ENCODE data around the gene PDE4DIP.
"Not testable (repeated sequence)": the region's sequence is repeated elsewhere in the genome, so short reads cannot be mapped to it uniquely, and the experiment has no call there.

Gene PDE4DIP

DNA sequence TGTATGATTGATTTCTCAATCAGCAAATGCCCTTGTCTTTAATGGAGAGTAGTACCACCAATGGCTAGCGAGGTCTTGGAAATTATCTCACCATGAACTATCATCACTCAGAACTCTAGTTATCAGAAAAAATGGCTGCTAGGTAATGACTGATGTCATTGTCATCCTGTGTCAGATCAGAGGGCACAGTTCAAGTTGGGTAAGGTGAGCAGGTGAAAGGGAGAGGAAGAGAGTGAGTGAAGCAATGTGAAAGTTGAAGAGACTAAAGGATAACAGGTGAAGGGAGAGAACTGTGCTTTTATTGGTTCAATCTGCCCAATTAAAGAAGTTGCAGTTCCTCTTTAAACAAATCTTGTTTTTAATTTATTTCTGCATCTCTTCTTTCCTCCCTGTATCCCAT lies 76.8 kb downstream of the PDE4DIP start:
- not testable (repeated sequence) for DNase-seq (ENCODE audit: low read depth)

DNA sequence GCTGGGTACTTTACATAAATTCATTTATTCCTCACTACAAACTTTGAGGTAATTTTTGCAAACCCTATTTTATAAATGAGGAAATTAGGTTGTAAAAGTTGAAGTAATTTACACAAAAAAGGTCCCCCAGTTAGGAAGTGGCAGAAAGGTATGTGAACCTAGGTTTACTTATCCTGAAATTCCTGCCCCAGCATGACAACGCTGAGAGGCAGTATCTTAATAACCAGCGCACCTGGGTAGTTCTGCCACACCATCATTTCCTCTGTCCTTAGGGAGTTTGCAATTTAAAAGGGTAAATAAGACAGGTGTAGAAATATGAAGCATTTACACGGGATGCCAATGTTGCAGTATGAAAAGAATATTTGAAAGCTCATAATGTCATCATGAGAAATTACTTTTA lies 79.6 kb downstream of the PDE4DIP start:
- not testable (repeated sequence) for DNase-seq (ENCODE audit: low read depth)

DNA sequence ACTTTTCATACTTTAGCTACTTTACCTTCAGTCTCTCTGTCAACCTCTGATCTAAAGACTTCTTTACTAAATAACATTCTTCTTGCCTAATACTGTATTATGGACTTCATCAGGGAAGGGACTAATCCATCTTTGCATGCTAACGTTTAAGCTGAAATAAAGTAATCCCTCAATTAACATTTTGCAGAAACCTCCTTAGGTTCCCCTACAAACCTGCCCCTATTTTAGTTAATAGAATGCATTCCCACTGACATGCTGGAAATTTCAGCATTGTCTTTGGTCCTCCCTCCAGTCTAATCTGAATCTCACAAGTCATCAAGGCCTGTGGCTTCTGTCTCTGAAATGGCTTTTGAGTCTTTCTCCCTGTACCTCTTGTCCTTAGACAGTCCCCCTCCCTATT lies 83.4 kb downstream of the PDE4DIP start:
- DNase-seq (ENCODE audit: low read depth), result not testable (repeated sequence)

DNA sequence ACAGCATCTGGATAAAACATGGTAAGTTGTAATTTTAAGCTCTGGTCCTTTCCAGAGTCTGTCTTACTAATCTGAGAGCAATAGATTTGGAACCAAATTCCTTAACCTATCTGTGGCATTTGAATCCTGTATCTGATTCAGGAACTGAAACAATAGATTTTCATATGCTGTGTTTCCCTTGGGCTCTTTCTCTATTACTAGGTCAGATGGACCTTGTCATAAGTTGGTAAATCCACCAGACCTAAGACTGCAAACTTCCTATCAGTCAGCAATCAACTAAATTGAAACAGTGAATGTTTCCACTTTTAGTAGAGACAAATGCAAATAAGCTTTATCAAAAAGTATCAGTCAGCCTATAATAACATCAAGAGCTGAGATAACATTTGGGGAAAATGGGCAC lies 85.0 kb downstream of the PDE4DIP start:
- not testable (repeated sequence) for DNase-seq (ENCODE audit: low read depth)

DNA sequence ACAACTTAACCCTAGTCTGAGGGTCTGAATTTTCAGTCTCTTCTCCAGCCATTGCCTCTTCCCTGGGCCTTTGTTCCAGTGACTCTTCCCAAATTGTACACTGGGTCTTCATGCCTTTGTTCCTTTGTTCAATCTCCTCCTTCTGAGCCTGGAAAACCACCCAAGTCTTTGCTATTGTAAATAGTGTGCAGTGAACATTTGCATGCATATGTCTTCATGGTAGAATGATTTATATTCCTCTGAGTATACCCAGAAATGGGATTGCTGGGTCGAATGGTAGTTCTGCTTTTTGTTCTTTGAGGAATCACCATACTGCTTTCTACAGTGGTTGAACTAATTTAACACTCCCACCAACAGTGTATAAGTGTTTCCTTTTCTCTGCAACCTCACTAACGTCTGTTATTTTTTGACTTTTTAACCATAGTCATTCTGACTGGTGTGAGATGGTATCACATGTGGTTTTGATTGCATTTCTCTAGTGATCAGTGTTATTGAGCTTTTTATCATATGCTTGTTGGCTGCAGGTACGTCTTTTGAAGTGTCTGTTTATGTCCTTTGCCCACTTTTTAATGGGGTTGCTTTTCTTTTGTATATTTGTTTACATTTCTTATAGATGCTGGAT lies 91.3 kb downstream of the PDE4DIP start:
- not testable (repeated sequence) for DNase-seq (ENCODE audit: low read depth)

DNA sequence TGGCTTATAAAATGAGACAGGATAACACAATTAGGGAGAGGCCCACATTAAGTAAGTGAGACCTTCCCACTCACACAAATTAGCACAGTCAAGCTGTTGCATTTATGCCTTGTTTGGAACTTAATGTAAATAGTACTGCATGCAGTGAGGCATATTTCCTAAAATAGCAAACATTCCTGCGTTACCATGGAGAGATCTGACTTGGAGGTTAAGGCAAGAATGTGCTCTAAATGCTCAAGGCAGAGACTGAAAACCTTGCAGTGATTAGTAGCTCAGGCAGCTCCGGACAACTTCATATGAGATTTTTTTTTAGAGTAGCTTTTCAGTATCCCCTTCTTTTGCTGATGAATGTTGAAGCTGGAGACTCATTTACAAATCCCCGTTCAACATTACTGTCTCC lies 98.7 kb downstream of the PDE4DIP start:
- not testable (repeated sequence) for DNase-seq (ENCODE audit: low read depth)

DNA sequence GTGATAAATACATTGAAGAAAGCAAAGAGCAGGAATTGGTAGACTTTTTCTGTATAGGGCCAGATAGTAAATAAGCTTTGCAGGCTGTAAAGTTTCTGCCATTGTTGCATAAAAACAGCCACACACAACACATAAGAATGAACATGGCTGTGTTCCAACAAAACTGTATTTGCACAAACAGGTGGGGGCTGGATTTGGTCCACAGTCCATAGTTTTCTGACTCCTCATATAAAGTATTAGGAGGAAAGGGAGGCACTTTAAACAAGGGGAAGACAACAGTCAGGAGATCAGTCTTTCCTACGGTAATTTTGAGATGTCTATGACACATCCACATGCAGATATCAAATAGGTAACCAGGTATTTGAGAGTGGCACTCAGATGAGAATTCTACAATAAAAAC lies 100.9 kb downstream of the PDE4DIP start:
- not testable (repeated sequence) for DNase-seq (ENCODE audit: low read depth)

DNA sequence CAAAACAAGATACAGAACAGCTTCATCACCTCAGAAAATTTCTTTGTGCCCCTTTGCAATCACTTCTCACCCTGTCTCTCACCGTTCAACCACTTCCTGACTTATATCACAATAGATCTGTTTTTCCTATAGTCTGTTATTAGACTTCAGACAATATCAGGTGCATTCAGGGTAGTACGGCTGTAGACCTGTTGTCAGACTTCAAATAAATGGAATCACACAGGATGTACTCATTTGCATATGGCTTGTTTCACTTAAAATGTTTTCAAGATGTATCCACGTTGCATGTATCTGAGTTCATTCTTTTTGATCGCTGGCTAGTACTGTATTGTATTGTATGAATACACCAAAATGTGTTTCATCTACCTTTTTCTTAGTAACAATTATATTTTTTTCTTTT lies 104.5 kb downstream of the PDE4DIP start:
- not testable (repeated sequence) for DNase-seq (ENCODE audit: low read depth)

DNA sequence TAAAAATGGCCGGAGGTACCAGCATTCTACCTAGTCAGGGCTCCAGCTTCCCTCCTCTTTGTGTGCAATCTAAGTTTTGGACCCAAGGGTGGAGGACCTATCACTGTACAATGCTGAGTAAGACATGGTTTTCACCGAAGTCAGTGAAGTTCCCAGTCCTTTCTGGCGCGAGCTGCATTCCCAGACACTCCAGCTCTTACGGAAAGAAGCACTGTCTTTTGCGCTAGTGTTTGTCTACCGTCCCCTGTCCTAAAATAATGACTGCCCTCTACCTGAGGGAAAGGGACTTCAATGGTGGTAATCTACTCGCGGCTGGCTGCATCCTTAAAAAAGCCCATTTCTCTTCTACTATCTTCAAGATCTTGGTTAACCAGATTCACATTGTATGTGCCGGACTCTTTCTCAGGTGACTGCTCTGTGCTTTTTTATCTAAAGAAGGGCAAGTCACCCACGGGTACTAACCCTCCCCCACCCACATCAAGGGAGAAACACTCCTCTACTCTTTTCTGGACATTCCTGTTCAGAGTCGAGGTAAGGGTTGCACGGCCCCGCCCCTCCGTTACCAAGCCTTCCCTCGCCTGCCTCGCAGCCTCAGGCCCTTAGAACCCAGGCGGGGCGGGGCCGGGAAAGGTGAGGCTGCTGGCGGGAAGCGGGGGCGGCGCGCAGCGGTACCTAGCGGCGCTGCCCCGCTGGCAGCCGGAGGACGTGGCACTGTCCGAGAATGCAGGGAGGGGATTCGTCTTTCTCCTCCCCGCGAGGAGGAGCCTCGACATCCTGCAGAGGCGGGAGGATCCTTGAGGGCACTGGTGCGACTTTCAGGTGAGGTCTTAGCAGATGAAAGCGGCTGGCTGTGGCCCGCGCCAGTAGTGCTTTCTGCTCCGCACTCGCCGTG lies 107.4 kb downstream of the PDE4DIP start:
- peak; percentile 88 for DNase-seq (ENCODE audit: low read depth)

DNA sequence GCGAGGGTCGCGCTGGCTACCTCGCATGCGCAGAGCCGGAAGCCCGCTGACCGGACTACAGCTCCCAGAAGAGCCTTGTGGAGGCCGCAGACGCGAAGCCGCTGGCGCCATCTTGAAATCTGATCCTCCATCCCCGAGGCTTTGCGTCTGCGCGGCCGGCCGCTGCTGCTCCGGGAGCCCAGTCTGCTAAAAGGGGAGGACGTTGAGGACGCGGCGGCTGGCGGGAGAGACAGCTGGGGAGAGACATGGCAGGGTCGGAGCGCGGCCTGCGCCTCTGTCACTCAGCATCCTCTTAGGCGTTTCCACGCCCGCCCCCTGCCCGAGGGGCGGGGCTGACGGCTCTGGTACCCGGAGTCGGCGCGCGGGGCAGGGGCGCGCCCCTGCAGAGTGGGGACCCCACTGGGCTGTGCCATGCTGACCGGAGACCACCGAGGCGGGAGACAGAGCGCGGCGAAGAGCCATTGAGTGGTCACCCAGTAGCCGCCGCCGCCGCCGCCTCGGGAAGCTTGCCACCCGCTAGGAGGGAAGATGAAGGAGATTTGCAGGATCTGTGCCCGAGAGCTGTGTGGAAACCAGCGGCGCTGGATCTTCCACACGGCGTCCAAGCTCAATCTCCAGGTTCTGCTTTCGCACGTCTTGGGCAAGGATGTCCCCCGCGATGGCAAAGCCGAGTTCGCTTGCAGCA lies 108.2 kb downstream of the PDE4DIP start:
- not testable (repeated sequence) for DNase-seq (ENCODE audit: low read depth)

DNA sequence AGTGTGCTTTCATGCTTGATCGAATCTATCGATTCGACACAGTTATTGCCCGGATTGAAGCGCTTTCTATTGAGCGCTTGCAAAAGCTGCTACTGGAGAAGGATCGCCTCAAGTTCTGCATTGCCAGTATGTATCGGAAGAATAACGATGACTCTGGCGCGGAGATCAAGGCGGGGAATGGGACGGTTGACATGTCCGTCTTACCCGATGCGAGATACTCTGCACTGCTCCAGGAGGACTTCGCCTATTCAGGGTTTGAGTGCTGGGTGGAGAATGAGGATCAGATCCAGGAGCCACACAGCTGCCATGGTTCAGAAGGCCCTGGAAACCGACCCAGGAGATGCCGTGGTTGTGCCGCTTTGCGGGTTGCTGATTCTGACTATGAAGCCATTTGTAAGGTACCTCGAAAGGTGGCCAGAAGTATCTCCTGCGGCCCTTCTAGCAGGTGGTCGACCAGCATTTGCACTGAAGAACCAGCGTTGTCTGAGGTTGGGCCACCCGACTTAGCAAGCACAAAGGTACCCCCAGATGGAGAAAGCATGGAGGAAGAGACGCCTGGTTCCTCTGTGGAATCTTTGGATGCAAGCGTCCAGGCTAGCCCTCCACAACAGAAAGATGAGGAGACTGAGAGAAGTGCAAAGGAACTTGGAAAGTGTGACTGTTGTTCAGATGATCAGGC lies 108.8 kb downstream of the PDE4DIP start:
- DNase-seq (ENCODE audit: low read depth), result peak; percentile 49

DNA sequence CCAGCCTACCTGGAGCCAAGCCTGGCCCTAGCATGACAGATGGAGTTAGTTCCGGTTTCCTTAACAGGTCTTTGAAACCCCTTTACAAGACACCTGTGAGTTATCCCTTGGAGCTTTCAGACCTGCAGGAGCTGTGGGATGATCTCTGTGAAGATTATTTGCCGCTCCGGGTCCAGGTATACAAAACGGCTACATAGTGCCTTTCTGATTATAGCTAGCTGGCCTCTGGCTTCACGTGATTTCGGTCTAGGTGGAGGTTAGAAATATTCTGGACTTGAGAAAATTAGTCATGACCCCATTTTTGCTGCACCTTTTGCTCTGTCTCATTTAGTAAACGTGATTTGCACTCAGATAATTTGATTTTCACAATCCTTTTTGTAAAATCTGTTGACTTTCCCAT lies 109.5 kb downstream of the PDE4DIP start:
- DNase-seq (ENCODE audit: low read depth), result not testable (repeated sequence)

DNA sequence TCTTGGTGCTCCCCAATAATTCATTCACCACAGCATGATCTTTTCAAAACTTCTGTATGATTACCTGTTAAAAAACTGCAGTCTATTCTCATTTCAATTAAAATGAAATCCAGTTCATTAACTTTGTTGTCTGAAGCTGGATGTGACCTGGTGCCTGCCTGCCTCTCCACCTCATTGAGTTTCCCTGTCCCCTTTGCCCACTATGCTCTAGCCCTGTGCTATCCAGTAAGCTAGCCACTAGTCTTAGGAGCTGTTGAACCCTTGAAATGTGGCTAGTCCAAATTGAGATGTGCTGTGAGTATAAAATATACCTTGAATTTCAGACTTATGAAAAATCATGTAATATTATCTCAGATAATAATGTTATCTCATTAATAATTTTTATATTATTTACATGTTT lies 114.1 kb downstream of the PDE4DIP start:
- DNase-seq (ENCODE audit: low read depth), result not testable (repeated sequence)

DNA sequence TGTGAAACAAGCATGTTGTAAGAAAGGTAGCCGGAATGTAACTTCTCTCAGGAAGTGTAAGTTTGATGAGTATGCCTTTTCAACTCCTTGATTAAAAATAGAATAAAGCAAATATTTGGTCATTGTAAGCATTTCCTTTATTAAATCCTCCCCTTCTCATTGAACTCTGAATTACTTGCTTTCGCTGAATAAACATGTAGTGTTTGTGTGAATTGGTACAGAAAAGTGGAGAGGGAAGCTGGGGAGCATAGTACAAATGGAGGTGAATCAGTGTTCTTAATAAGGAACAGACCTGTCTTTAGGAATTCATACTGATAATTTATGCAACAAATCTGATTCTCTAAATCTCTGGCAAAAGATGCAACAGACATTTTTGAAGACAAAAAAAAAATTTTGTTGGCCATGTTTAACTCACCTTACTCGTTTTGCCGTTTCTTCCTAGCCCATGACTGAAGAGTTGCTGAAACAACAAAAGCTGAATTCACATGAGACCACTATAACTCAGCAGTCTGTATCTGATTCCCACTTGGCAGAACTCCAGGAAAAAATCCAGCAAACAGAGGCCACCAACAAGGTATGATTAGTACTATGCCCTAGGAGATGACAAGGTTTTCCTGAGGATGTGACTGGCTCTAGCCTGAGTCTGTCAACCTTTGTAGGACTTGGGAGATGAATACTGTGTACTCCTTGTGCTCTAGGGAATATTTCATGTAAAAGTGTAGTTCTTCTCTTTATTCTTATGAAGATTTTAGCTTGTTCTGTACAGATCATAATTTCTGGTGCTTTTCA lies 116.2 kb downstream of the PDE4DIP start:
- not testable (repeated sequence) for DNase-seq (ENCODE audit: low read depth)

DNA sequence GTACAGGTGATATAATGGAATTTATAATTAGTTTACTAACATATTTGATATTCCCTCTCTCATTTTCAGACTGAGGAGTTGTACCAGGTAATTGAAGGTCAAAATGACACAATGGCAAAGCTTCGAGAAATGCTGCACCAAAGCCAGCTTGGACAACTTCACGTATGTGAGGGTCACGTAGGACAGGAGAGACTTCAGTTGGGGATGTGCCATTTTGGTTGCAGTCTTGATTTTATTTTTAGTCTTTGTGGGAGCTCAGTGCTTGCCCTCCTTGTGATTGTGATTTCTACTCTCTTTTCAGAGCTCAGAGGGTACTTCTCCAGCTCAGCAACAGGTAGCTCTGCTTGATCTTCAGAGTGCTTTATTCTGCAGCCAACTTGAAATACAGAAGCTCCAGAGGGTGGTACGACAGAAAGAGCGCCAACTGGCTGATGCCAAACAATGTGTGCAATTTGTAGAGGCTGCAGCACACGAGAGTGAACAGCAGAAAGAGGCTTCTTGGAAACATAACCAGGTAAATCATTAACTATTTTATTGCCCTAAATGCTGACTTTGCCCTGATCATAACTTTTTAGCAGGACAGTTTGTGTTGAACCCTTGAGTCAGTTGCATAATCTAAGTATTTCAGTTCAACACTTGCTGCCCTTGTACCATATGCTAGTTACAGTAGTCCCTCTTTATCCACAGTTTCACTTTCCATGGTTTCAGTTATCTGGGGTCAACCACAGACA lies 118.1 kb downstream of the PDE4DIP start:
- DNase-seq (ENCODE audit: low read depth), result not testable (repeated sequence)

DNA sequence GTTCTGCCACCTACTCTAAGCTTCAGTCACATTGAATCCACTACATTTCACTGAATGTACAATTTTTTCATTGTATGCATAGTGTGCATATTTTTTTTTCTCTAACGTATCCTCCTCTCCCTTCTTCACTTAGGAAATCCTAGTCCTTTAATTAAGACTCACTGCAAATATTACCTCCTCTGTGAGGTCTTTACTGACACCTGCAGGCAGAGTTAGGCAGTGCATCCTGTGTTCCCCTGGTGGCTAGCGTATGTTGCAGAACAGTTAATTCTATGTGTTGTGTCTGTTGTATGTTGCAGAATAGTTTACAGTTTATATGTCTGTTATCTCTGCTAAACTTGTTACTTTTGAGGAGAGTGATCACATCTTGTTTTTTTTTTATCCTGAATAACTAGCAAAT lies 121.9 kb downstream of the PDE4DIP start:
- DNase-seq (ENCODE audit: low read depth), result not testable (repeated sequence)

DNA sequence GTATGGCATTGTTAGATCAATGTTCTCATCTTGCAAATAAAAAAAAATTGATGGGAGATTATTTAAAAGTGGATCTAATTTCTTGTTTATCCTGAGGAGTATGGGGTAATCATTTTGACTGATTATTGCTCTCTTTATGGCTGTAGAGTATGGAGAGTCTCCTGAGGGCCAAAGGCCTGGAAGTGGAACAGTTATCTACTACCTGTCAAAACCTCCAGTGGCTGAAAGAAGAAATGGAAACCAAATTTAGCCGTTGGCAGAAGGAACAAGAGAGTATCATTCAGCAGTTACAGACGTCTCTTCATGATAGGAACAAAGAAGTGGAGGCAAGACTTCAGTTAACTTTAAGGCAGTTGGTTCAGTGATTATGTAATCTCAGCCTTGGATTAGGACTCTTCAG lies 123.4 kb downstream of the PDE4DIP start:
- not testable (repeated sequence) for DNase-seq (ENCODE audit: low read depth)

DNA sequence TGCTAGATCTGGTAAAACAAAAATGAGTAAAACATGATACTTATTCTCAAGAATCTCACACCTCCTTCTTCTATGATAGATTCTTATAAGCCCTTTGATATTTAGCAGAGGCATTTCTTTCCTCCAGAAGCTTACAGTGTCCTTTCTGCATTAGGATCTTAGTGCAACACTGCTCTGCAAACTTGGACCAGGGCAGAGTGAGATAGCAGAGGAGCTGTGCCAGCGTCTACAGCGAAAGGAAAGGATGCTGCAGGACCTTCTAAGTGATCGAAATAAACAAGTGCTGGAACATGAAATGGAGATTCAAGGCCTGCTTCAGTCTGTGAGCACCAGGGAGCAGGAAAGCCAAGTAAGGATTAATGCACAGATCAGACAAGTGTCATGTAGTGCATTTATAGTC lies 124.5 kb downstream of the PDE4DIP start:
- not testable (repeated sequence) for DNase-seq (ENCODE audit: low read depth)

DNA sequence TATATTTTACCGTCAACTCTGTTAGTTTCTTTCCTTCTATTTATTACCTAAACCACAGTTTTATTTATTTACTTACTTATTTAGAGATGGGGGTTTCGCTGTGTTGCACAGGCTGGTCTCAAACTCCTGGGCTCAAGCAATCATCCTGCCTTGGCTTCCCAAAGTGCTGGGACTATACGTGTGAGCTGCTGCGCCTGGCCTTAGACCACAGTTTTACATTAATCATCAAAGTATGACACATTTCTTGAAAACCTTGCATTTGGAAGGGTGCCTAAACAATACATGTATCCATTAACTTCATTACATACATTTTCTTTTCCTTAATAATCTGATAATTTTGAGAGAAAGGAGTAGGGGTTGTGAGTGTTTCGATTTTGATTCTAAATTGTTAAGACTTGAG lies 124.9 kb downstream of the PDE4DIP start:
- DNase-seq (ENCODE audit: low read depth), result not testable (repeated sequence)

DNA sequence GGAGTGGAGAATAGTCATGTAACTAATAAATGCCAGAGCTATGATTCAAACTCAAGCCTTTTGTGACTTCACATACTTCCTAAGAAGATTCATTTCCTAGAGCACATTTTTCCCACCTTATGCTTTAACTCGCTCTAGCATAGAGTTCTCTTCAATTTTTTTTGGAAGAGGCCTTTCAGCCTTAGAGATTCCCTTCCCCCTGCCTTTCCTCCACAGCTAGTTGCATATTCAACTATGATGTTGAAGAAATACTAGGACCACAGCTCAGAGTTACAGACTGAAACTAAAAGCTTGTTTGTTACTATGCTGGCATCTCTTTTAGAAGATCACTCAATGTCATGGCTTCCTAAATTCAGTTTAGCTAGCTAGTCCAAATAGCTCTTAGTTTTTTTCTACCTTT lies 131.2 kb downstream of the PDE4DIP start:
- peak; percentile 86 for DNase-seq (ENCODE audit: low read depth)
